Keratinocyte (primary cell): ENCODE data around the gene PHAF1. TPM values are rescaled to one million over a fixed set of nuclear protein-coding genes. Genes with fewer than 3 reads are reported as not detected.

Experiments used
- DNase-seq: peaks from one replicate; pipeline ENCODE4 v3.0.0-alpha.2; 2011; ENCODE audit warnings: low read depth, missing footprints, low spot score
- FAIRE-seq: peaks from 2 replicates; lab custom pipeline; 2011; peaks lifted over from hg19 to GRCh38; lab: Jason Lieb, UNC
- H2AFZ ChIP-seq: 2 replicates; pipeline ENCODE4 v1.6.0; 2012; ENCODE audit warnings: low read length, control low read depth, inconsistent platforms; ENCODE audit not compliant: control insufficient read depth
- H3K27ac ChIP-seq: 2 replicates; pipeline ENCODE4 v1.5.1; 2011; ENCODE audit warnings: low read length; ENCODE audit not compliant: control insufficient read depth, insufficient read depth
- H3K27me3 ChIP-seq: 3 replicates; pipeline ENCODE4 v1.6.0; 2011; ENCODE audit warnings: low read length; ENCODE audit not compliant: control insufficient read depth, insufficient read depth; ENCODE audit errors: extremely low read depth
- H3K36me3 ChIP-seq, 2 experiments: 2 replicates in 1 of 2; 3 replicates in 1 of 2; pipeline ENCODE4 v1.5.1; 2011; ENCODE audit warnings: low read length in 2 of 2, mild to moderate bottlenecking in 1 of 2; ENCODE audit not compliant: control insufficient read depth in 2 of 2, insufficient read depth in 2 of 2; ENCODE audit errors: extremely low read depth in 1 of 2
- H3K4me1 ChIP-seq: 3 replicates; pipeline ENCODE4 v1.5.1; 2011; ENCODE audit warnings: low read length; ENCODE audit not compliant: control insufficient read depth, insufficient read depth; ENCODE audit errors: extremely low read depth
- H3K4me2 ChIP-seq: 3 replicates; pipeline ENCODE4 v1.6.0; 2011; ENCODE audit warnings: low read depth, low read length; ENCODE audit not compliant: control insufficient read depth, insufficient read depth; ENCODE audit errors: extremely low read depth
- H3K4me3 ChIP-seq, 3 experiments: fragments of 200-600 bp in 1 of 3; sonication (generic) in 1 of 3; 2 replicates in 2 of 3; 3 replicates in 1 of 3; pipeline ENCODE4 v1.5.1; 2011 to 2016; ENCODE audit warnings: low read length in 3 of 3, mild to moderate bottlenecking in 3 of 3, control low read depth in 2 of 3, inconsistent platforms in 1 of 3, low read depth in 1 of 3, mixed read lengths in 1 of 3, mixed run types in 1 of 3, moderate library complexity in 1 of 3; ENCODE audit not compliant: control insufficient read depth in 2 of 3, insufficient read depth in 2 of 3; ENCODE audit errors: extremely low read depth in 1 of 3
- H3K79me2 ChIP-seq: 2 replicates; pipeline ENCODE4 v1.6.0; 2012; ENCODE audit warnings: low read length; ENCODE audit not compliant: control insufficient read depth, insufficient read depth
- H3K9ac ChIP-seq: 3 replicates; pipeline ENCODE4 v1.6.0; 2011; ENCODE audit warnings: low read length; ENCODE audit not compliant: control insufficient read depth, insufficient read depth; ENCODE audit errors: extremely low read depth
- H3K9me1 ChIP-seq: 3 replicates; pipeline ENCODE4 v1.6.0; 2011; ENCODE audit warnings: low read length; ENCODE audit not compliant: control insufficient read depth, insufficient read depth; ENCODE audit errors: extremely low read depth
- H3K9me3 ChIP-seq: 2 replicates; pipeline ENCODE4 v1.5.1; 2012; ENCODE audit warnings: low read depth, low read length; ENCODE audit not compliant: control insufficient read depth
- H4K20me1 ChIP-seq: 3 replicates; pipeline ENCODE4 v1.6.0; 2011; ENCODE audit warnings: low read length; ENCODE audit not compliant: control insufficient read depth, insufficient read depth; ENCODE audit errors: extremely low read depth
- EZH2 ChIP-seq: IDR thresholded peaks from one replicate; pipeline ENCODE4 v1.6.1; 2012; ENCODE audit warnings: inconsistent platforms, mild to moderate bottlenecking, low read length, moderate library complexity
- dilution Hi-C: fragments of 300-500 bp; cut with MboI; formaldehyde crosslinking; loops from one replicate; pipeline ENCODE4 v1.7.0; 2020; ENCODE audit warnings: low sequenced_read_pairs; ENCODE audit not compliant: extremely low pct_ligation_motif_present
- polyA plus RNA-seq, 5 experiments: library from polyadenylated mRNA; depleted of rRNA in 3 of 5; stranded (reverse) in 3 of 5; stranded (forward) in 1 of 5; unstranded in 1 of 5; fragments of >200 nt; gene quantifications; 1 replicate in 1 of 5; 2 replicates in 3 of 5; 3 replicates in 1 of 5; pipeline versions ENCODE4 v1.2.1 to v1.2.3, GENCODE V29; 2011 to 2012; ENCODE audit warnings: missing spikeins in 2 of 5, low read depth in 1 of 5, low replicate concordance in 1 of 5
- TF ChIP-seq, protein P1 (sequence below), 3 experiments: IDR thresholded peaks in 1 of 3; conservative IDR thresholded peaks in 1 of 3; optimal IDR thresholded peaks in 1 of 3; 2 replicates in 2 of 3; 3 replicates in 1 of 3; pipeline versions ENCODE3 to v1.5.1; 2011; ENCODE audit warnings: low read length in 3 of 3, mild to moderate bottlenecking in 3 of 3, moderate library complexity in 2 of 3, control low read depth in 1 of 3, inconsistent platforms in 1 of 3; ENCODE audit not compliant: insufficient read depth in 2 of 3; ENCODE audit errors: extremely low read depth in 1 of 3

Gene PHAF1
- polyA plus RNA-seq, 1 donor (not counting 4 experiments of a cell fraction or from before 2014, with no cell fraction given): 26.7 TPM

DNA sequence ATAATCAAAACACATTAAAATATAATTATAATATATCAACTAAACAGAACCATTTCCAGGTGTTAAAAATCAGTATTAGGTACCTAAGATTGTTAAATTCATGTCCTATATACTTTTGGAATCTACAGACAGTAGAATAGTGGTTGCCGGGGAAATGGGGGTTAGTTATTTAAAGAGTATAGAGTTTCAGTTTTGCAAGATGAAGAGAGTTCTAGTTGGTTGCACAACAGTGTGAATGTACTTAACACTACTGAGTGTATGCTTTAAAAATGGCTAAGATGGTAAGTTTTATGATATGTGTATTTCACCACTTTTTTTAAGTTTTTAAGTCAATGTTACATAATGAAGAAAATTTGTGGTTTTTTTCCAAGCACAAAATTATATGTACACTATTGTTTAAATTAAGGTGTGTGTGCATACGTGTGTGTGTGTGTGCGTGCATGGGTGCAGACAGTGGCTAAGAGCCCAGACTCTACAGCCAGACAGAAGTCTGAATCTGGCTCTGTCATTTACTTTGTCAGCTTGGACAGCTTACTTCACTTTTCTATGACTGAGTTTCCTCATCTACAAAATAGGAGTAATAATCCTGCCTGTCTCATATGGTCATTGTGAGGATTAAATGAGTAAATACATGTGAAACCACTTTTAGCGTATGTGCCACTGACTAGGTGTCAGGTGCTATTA is 25.3 kb upstream of the PHAF1 start:
- dilution Hi-C loops: no loop called here
- no peak overlapping the region for H3K9ac ChIP-seq
- no peaks in the 10 kb centered on the region for H3K4me1 ChIP-seq
- H4K20me1 ChIP-seq: no peaks in the 10 kb centered on the region
- no peaks in the 10 kb centered on the region for H3K9me3 ChIP-seq
- no peak overlapping the region for H3K4me3 ChIP-seq
- no peak for TF ChIP-seq EZH2
- TF ChIP-seq, protein P1, sequence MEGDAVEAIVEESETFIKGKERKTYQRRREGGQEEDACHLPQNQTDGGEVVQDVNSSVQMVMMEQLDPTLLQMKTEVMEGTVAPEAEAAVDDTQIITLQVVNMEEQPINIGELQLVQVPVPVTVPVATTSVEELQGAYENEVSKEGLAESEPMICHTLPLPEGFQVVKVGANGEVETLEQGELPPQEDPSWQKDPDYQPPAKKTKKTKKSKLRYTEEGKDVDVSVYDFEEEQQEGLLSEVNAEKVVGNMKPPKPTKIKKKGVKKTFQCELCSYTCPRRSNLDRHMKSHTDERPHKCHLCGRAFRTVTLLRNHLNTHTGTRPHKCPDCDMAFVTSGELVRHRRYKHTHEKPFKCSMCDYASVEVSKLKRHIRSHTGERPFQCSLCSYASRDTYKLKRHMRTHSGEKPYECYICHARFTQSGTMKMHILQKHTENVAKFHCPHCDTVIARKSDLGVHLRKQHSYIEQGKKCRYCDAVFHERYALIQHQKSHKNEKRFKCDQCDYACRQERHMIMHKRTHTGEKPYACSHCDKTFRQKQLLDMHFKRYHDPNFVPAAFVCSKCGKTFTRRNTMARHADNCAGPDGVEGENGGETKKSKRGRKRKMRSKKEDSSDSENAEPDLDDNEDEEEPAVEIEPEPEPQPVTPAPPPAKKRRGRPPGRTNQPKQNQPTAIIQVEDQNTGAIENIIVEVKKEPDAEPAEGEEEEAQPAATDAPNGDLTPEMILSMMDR (optimal IDR thresholded peaks at IDR 0.05 in 1 of 3, IDR thresholded peaks at IDR 0.05 in 1 of 3, conservative IDR thresholded peaks at IDR 0.05 in 1 of 3; ENCODE audit: extremely low read depth in 1 of 3, insufficient read depth in 2 of 3, low read length in 3 of 3): no peak
- H3K36me3 ChIP-seq: peaks cover 6 to 7% of the 10 kb centered on the region in 2 experiments
- no peak overlapping the region for H2AFZ ChIP-seq
- H3K9me1 ChIP-seq: peaks cover under 1% of the 10 kb centered on the region
- DNase-seq (no peak), FAIRE-seq (no peak)
- no peaks in the 10 kb centered on the region for H3K79me2 ChIP-seq
- no peaks in the 10 kb centered on the region for H3K27me3 ChIP-seq
- no peak overlapping the region for H3K4me2 ChIP-seq
- H3K27ac ChIP-seq: no peak overlapping the region

DNA sequence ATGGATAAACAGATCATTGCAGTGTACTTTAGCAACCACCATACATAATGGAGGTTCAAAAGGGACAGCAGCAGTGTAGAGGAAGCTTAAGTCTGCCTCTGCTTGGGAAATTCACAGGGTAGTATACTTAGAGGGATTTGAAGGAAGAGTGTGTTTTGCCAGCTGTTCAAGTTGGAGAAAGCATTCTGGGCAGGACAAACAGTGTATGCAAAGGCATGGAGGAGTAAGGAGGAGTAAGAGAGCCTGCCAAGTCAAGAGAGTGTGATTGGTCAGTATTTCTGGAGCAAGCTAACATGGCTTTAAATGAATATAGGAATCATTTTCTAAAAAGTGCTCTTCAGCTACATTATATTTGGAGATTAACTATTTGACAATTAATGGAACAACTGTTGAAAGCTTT is 22.9 kb upstream of the PHAF1 start:
- Histone ChIP-seq H3K9ac (no peak overlapping the region), H3K79me2 (no peaks in the 10 kb centered on the region), H3K36me3 (peaks cover 4 to 6% of the 10 kb centered on the region in 2 experiments), H2AFZ (no peak overlapping the region), H3K4me3 (no peak overlapping the region), H3K27ac (no peak overlapping the region), H3K4me2 (no peak overlapping the region), H3K9me1 (peaks cover 2% of the 10 kb centered on the region), H4K20me1 (no peaks in the 10 kb centered on the region), H3K27me3 (no peaks in the 10 kb centered on the region), H3K9me3 (no peaks in the 10 kb centered on the region), H3K4me1 (no peaks in the 10 kb centered on the region)
- no peak for FAIRE-seq
- DNase-seq: no peak
- dilution Hi-C loops: no loop called here
- TF ChIP-seq, protein P1 (optimal IDR thresholded peaks at IDR 0.05 in 1 of 3, IDR thresholded peaks at IDR 0.05 in 1 of 3, conservative IDR thresholded peaks at IDR 0.05 in 1 of 3; ENCODE audit: extremely low read depth in 1 of 3, insufficient read depth in 2 of 3, low read length in 3 of 3): no peak
- no peak for TF ChIP-seq EZH2
